Activated T-cell treated with anti-CD3 and anti-CD28 coated beads, Interleukin-2, amount 50 U/mL, for 4 hours (primary cell): ENCODE data around the gene REEP3. TPM values are rescaled to one million over a fixed set of nuclear protein-coding genes. Genes with fewer than 3 reads are reported as not detected.

Experiments used
- ATAC-seq, 2 donors: fragments of 200-7000 bp; cut with Tn5 transposase; one replicate each; pipeline ENCODE4 v1.10.0; 2021
- DNase-seq: peaks from one replicate; pipeline ENCODE4 v3.0.0-alpha.2; 2020
- H3K27me3 Mint-ChIP-seq: one replicate; pipeline ENCODE4 v1.8.0; 2021; ENCODE audit warnings: low read depth, mixed read lengths
- H3K36me3 Mint-ChIP-seq: one replicate; pipeline ENCODE4 v1.8.0; 2022; ENCODE audit warnings: mixed read lengths; ENCODE audit not compliant: insufficient read depth
- H3K4me1 Mint-ChIP-seq: one replicate; pipeline ENCODE4 v1.8.0; 2021; ENCODE audit warnings: low read depth, mixed read lengths
- H3K4me3 Mint-ChIP-seq: one replicate; pipeline ENCODE4 v1.8.0; 2021; ENCODE audit warnings: mild to moderate bottlenecking, moderate library complexity, mixed read lengths
- H3K9me3 Mint-ChIP-seq: one replicate; pipeline ENCODE4 v1.8.0; 2021; ENCODE audit warnings: mixed read lengths
- total RNA-seq, 3 donors: library from RNA; stranded (reverse); gene quantifications; one replicate each; pipeline ENCODE4 v1.2.1, GENCODE V29; 2021

Gene REEP3
- total RNA-seq, 3 donors from 2014 or later, result 13.8 to 20.8 (median 15.0) TPM

- no peaks in the 10 kb centered on the region for H3K9me3 Mint-ChIP-seq
- H3K4me3 Mint-ChIP-seq, result no peak overlapping the region
- H3K27me3 Mint-ChIP-seq, result no peaks in the 10 kb centered on the region
- DNase-seq (no peak), ATAC-seq (no peak)
- H3K4me1 Mint-ChIP-seq, result peaks cover 1% of the 10 kb centered on the region
- H3K36me3 Mint-ChIP-seq, result peaks cover 14% of the 10 kb centered on the region
These were observed 82.7 kb downstream of the REEP3 start for GRCh38 chr10:63603709-63604445.

DNA sequence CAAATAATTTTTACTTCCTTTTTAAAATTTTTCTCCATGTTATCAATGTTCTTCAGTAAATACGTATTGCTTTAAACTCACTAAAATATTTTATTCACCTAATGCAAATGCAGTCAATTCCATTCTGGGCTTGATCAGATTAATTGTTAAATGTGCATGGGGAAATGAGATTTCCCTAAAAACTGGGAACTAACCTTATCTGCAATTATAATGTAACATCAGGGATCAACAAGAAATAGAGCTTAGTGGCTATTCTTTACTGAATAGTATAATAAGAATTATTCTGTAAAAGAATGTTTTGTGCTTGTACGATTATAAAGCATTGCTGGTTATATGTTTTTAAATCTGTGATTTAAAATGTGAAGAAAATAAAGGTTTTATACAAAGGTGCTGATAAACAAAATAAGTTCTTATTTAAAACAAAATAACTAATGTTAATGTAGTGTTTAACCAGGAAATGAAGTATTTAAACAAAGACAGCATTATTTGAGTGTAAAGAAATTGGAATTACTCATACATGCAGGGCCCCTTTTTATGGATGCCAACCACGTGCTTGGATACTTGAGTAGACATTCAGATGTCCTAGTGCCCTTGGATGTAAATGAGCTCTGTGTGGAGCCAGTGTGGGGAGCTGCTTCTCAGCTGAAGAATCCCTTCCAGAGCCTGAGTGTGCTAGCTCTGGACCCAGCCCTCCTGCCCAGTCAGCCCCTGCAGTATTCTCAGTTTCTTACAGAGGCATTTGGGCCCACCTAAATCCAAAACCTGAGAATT lies 84.2 kb downstream of the REEP3 start:
- Mint-ChIP-seq H3K9me3 (no peaks in the 10 kb centered on the region), H3K36me3 (peaks cover 8% of the 10 kb centered on the region)
- no peak for ATAC-seq

GRCh38 chr10:63608511-63608910 lies 87.3 kb downstream of the REEP3 start:
- Mint-ChIP-seq H3K9me3 (no peaks in the 10 kb centered on the region), H3K4me3 (no peak overlapping the region), H3K4me1 (peaks cover 10% of the 10 kb centered on the region), H3K27me3 (no peaks in the 10 kb centered on the region), H3K36me3 (peaks cover 4% of the 10 kb centered on the region)
- ATAC-seq (no peak), DNase-seq (no peak)

More for the DNA sequence above, 84.2 kb downstream of the REEP3 start:
- Mint-ChIP-seq H3K4me3 (no peak overlapping the region), H3K27me3 (no peaks in the 10 kb centered on the region), H3K4me1 (peaks cover 3% of the 10 kb centered on the region)
- no peak for DNase-seq

DNA sequence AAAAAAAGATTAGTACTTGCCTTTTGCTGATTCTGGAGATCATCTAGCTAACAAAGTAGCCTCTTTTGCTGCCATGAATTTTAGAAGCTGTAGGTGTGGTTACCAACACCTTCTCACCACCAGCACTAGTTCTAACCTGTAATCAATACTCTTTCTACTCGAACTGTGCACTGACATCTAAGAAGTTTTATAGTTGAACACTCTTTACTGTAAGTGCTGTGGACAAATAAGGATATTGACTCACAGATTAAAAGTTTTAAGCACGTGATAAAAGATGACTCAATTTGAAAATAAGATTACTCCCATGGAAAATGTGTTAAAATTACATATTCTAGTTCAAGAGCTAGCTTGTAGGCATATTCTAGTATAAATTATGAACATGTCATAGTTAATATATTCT lies 89.9 kb downstream of the REEP3 start:
- H3K36me3 Mint-ChIP-seq, result peaks cover 8% of the 10 kb centered on the region
- H3K4me3 Mint-ChIP-seq, result peak overlapping the region; percentile 20
- no peaks in the 10 kb centered on the region for H3K27me3 Mint-ChIP-seq
- DNase-seq (no peak), ATAC-seq (peak; percentile 72 to 96)
- peaks cover 10% of the 10 kb centered on the region for H3K4me1 Mint-ChIP-seq
- H3K9me3 Mint-ChIP-seq, result no peaks in the 10 kb centered on the region

DNA sequence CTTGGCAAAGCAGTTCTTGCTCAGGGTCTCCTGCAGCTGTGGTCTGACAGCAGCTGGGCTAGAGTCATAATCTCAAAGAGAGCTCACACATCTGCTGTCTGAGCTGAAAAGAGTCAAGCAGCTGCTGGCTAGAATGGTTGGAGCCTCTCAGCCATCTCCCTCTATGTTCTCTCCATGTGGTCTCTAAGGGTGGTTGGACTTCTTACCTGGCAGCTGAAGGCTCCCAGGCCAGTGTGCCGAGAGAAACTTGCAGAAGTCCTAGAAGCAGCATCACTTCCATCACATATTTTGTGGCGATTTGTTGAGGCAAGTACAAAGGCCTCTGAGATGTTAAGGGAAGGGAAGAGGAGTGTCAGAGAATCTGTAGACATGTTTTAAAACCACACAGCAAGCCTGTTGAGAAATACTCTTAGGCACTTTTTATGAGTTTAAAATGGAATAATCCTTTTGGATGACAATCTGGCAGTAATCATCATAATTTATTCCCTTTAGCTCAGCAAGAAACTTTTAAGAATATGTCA lies 93.2 kb downstream of the REEP3 start:
- Mint-ChIP-seq H3K36me3 (peaks cover 10% of the 10 kb centered on the region), H3K27me3 (no peaks in the 10 kb centered on the region), H3K9me3 (no peaks in the 10 kb centered on the region), H3K4me3 (no peak overlapping the region), H3K4me1 (peaks cover 7% of the 10 kb centered on the region)
- ATAC-seq (no peak), DNase-seq (no peak)

- no peak overlapping the region for H3K4me3 Mint-ChIP-seq
- no peaks in the 10 kb centered on the region for H3K4me1 Mint-ChIP-seq
- DNase-seq, result no peak
- no peaks in the 10 kb centered on the region for H3K9me3 Mint-ChIP-seq
- peaks cover 15% of the 10 kb centered on the region for H3K36me3 Mint-ChIP-seq
- ATAC-seq, result no peak
- no peaks in the 10 kb centered on the region for H3K27me3 Mint-ChIP-seq
These were observed 97.4 kb downstream of the REEP3 start for GRCh38 chr10:63618552-63618951.

DNA sequence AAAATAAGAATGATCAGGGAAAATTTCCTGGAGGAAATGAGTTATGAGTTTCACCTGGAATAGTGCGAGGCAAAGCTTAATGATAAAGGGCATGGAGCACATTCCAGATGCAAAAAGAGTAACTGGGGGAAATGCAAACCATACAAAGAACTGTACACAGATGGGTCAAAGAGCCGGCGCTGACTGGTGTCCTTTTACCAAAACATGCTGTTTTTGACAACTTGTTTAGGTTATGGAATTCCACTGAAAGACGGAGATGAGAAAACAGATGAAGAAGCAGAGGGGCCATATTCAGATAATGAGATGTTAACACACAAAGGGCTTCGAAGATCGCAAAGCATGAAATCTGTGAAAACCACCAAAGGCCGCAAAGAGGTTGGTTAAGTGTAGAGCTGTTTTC lies 98.2 kb downstream of the REEP3 start:
- no peak for ATAC-seq
- H3K4me3 Mint-ChIP-seq, result no peak overlapping the region

DNA sequence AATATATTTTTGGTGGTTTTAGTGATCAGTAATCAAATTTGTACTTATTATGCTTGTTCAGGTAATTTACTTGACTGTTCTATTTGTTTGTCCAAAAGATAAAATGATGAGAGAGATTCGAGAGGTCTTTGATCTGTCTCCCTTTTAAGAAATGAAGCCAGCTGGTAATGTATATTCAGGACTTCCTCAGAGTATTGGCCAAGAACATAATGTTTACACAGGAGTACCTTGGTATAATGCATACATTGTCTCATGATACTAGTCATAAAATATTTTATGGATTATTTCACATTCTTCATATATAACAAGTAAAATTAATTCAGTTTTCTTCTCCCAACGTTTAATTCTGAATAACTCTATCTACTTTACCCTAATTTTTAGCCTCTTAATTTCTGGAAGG lies 100.9 kb downstream of the REEP3 start:
- ATAC-seq (no peak), DNase-seq (no peak)
- Mint-ChIP-seq H3K27me3 (no peaks in the 10 kb centered on the region), H3K36me3 (peaks cover 8% of the 10 kb centered on the region), H3K9me3 (no peaks in the 10 kb centered on the region), H3K4me1 (no peaks in the 10 kb centered on the region), H3K4me3 (no peak overlapping the region)

More for the DNA sequence above, 98.2 kb downstream of the REEP3 start:
- Mint-ChIP-seq H3K4me1 (no peaks in the 10 kb centered on the region), H3K27me3 (no peaks in the 10 kb centered on the region), H3K9me3 (no peaks in the 10 kb centered on the region), H3K36me3 (peaks cover 15% of the 10 kb centered on the region)
- no peak for DNase-seq

GRCh38 chr10:63624701-63625100 lies 103.5 kb downstream of the REEP3 start:
- Mint-ChIP-seq H3K4me1 (peaks cover 21% of the 10 kb centered on the region), H3K9me3 (no peaks in the 10 kb centered on the region), H3K27me3 (no peaks in the 10 kb centered on the region), H3K4me3 (no peak overlapping the region), H3K36me3 (peaks cover 5% of the 10 kb centered on the region)
- no peak for ATAC-seq
- no peak for DNase-seq

GRCh38 chr10:63627396-63627795 lies 106.2 kb downstream of the REEP3 start:
- Mint-ChIP-seq H3K4me3 (no peak overlapping the region), H3K36me3 (peaks cover 3% of the 10 kb centered on the region), H3K4me1 (peaks cover 29% of the 10 kb centered on the region), H3K9me3 (no peaks in the 10 kb centered on the region), H3K27me3 (no peaks in the 10 kb centered on the region)
- no peak for ATAC-seq
- DNase-seq, result no peak

DNA sequence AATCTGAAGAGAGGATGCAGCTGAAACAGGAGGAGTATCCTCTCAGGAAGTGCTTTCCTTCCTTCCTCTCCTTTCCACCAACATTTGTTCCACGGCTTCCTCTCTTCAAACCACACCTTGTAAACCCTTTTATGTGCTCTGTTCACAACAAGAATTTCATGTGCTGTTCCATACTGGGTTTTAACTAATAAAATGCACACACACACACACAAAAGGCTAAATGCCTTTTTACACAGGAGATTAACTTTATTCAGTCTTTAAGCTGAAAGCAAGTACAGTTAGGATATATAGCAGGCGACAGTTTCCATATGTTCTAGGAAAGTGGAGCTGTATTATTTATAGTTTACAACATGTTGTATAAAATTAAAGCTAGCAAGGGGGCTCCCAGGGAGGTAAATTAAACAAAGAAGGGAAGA lies 106.7 kb downstream of the REEP3 start:
- Mint-ChIP-seq H3K4me1 (peaks cover 29% of the 10 kb centered on the region), H3K27me3 (no peaks in the 10 kb centered on the region), H3K4me3 (no peak overlapping the region), H3K9me3 (no peaks in the 10 kb centered on the region), H3K36me3 (peaks cover 2% of the 10 kb centered on the region)
- DNase-seq, result no peak
- no peak for ATAC-seq

- ATAC-seq (peak in 1 of 2 donors; percentile 5), DNase-seq (no peak)
- no peaks in the 10 kb centered on the region for H3K36me3 Mint-ChIP-seq
These were observed 107.5 kb downstream of the REEP3 start for GRCh38 chr10:63628526-63629362.

DNA sequence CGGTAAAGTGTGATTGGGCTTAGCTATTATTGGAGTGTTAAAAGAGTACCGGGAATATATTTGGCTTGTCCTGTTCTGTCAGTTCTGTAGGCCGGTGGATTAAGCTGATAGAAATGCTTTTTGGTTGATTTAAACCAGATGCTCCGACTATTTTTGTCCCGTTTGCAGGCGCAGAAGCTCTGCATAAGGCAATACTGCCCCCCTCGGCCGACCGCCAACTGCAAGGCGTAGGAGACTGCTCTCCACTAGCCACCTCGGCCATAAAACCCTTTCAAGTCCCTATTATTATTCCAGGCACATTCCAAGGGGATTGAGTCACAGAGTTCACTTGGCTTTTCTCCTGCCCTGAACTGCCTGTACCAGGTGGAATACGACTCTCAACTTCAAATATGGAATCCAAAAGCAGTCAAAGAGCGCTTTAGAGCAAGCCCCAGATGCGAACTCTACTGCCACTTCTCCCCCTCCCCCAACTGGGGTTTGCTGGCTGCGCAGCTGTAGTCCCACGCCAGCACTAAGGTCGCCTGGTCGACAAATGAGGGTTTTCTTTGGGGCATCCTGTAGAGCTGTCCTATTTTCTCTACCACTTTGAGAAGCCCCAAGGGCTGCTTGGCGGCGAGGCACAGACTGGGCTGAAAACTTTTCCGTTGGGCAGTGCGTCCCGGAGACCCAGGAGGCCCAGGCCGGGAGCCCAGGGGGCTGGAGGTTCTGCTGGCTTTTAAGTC lies 108.3 kb downstream of the REEP3 start:
- H3K4me3 Mint-ChIP-seq, result peak overlapping the region; percentile 92
- peak; percentile 71 for DNase-seq
- H3K27me3 Mint-ChIP-seq, result no peaks in the 10 kb centered on the region
- H3K36me3 Mint-ChIP-seq, result no peaks in the 10 kb centered on the region
- ATAC-seq, result peak; percentile 64 to 69
- H3K9me3 Mint-ChIP-seq, result no peaks in the 10 kb centered on the region
- H3K4me1 Mint-ChIP-seq, result peaks cover 29% of the 10 kb centered on the region

More at GRCh38 chr10:63628526-63629362, 107.5 kb downstream of the REEP3 start:
- H3K4me3 Mint-ChIP-seq, result peak overlapping the region; percentile 92
- H3K4me1 Mint-ChIP-seq, result peaks cover 29% of the 10 kb centered on the region
- no peaks in the 10 kb centered on the region for H3K27me3 Mint-ChIP-seq
- H3K9me3 Mint-ChIP-seq, result no peaks in the 10 kb centered on the region
